IMR-90 (cell line): Measurements from ENCODE around the gene LCNL1. TPM values are rescaled to one million over a fixed set of nuclear protein-coding genes. Genes with fewer than 3 reads are reported as not detected.

Experiments used
- ATAC-seq: fragments of 200-7000 bp; cut with Tn5 transposase; 2 replicates; pipeline ENCODE4 v1.9.1; 2020; ENCODE audit warnings: low read depth, mild to moderate bottlenecking, moderate library complexity
- BruUV-seq: library from RNA; stranded (reverse); fragments of 400-500 nt; replicated peaks from 2 replicates; lab custom pipeline; 2021; lab: Mats Ljungman, UMichigan
- CTCF ChIA-PET: fragments of 300-600 bp; formaldehyde crosslinking; extraction: SDS; loops from one replicate; lab custom pipeline; 2021; ENCODE audit warnings: antibody characterized with exemption; lab: Yijun Ruan, JAX
- POLR2A ChIA-PET: fragments of 300-600 bp; sonication (Branson Sonifier 250); formaldehyde crosslinking; loops from one replicate; lab custom pipeline; 2022; ENCODE audit warnings: antibody characterized with exemption; ENCODE audit not compliant: unreplicated experiment; lab: Charles Lee
- DNase-seq: peaks from one replicate; pipeline ENCODE4 v3.0.0; 2013
- H2AFZ ChIP-seq: replicated peaks from 2 replicates; pipeline ENCODE3; 2013; ENCODE audit warnings: low read length, mild to moderate bottlenecking; ENCODE audit not compliant: poor library complexity
- H2AK5ac ChIP-seq: 2 replicates; pipeline ENCODE4 v1.6.1; 2013; ENCODE audit warnings: low read depth, low read length, inconsistent platforms
- H2AK9ac ChIP-seq: replicated peaks from 2 replicates; pipeline ENCODE3; 2013; ENCODE audit warnings: mild to moderate bottlenecking, low read depth, low read length, moderate library complexity; ENCODE audit not compliant: poor library complexity
- H2BK120ac ChIP-seq: 2 replicates; pipeline ENCODE4 v1.6.1; 2013; ENCODE audit warnings: low read depth, low read length, inconsistent platforms
- H2BK15ac ChIP-seq: 3 replicates; pipeline ENCODE4 v1.6.1; 2013; ENCODE audit warnings: low read depth, low read length, inconsistent platforms
- H2BK20ac ChIP-seq: 2 replicates; pipeline ENCODE4 v1.6.1; 2013; ENCODE audit warnings: low read depth, mild to moderate bottlenecking, inconsistent platforms, low read length, moderate library complexity
- H2BK5ac ChIP-seq: 2 replicates; pipeline ENCODE4 v1.6.1; 2013; ENCODE audit warnings: mild to moderate bottlenecking, low read depth, low read length, inconsistent platforms; ENCODE audit not compliant: poor library complexity, severe bottlenecking
- H3K14ac ChIP-seq: replicated peaks from 2 replicates; pipeline ENCODE4 v1.6.1; 2013; ENCODE audit warnings: low read depth, low read length, inconsistent platforms
- H3K18ac ChIP-seq: 2 replicates; pipeline ENCODE4 v1.6.1; 2013; ENCODE audit warnings: low read depth, low read length, control low read depth
- H3K23ac ChIP-seq: 2 replicates; pipeline ENCODE4 v1.6.1; 2013; ENCODE audit warnings: low read depth, low read length, inconsistent platforms
- H3K27ac ChIP-seq: 2 replicates; pipeline ENCODE4 v1.5.1; 2013; ENCODE audit warnings: mild to moderate bottlenecking, control low read depth, low read length; ENCODE audit not compliant: insufficient read depth
- H3K27me3 ChIP-seq: 2 replicates; pipeline ENCODE4 v1.6.1; 2013; ENCODE audit warnings: low read length; ENCODE audit not compliant: control insufficient read depth, insufficient read depth
- H3K36me3 ChIP-seq: 2 replicates; pipeline ENCODE4 v1.6.1; 2013; ENCODE audit warnings: low read length, mixed read lengths; ENCODE audit not compliant: control insufficient read depth, insufficient read depth
- H3K4ac ChIP-seq: 2 replicates; pipeline ENCODE4 v1.6.1; 2013; ENCODE audit warnings: low read depth, low read length, inconsistent platforms
- H3K4me1 ChIP-seq: 2 replicates; pipeline ENCODE4 v1.6.1; 2013; ENCODE audit warnings: low read length, mixed read lengths; ENCODE audit not compliant: control insufficient read depth, insufficient read depth
- H3K4me2 ChIP-seq: 2 replicates; pipeline ENCODE4 v1.6.1; 2013; ENCODE audit warnings: low read depth, mild to moderate bottlenecking, control low read depth, low read length, moderate library complexity
- H3K4me3 ChIP-seq: 2 replicates; pipeline ENCODE4 v1.5.1; 2013; ENCODE audit warnings: low read depth, mild to moderate bottlenecking, control low read depth, low read length, moderate library complexity; ENCODE audit not compliant: insufficient read depth
- H3K56ac ChIP-seq: 2 replicates; pipeline ENCODE4 v1.6.1; 2013; ENCODE audit warnings: low read length, inconsistent platforms; ENCODE audit not compliant: insufficient read depth; ENCODE audit errors: extremely low read depth
- H3K79me1 ChIP-seq, 2 experiments: 2 replicates each; pipeline ENCODE4 v1.6.1; 2013; ENCODE audit warnings: low read length in 2 of 2, inconsistent platforms in 1 of 2, low read depth in 1 of 2
- H3K9ac ChIP-seq: 2 replicates; pipeline ENCODE4 v1.6.1; 2013; ENCODE audit warnings: low read depth, low read length, control low read depth
- H3K9me1 ChIP-seq: 2 replicates; pipeline ENCODE4 v1.6.1; 2013; ENCODE audit warnings: low read length, inconsistent platforms; ENCODE audit not compliant: insufficient read depth
- H3K9me3 ChIP-seq: 2 replicates; pipeline ENCODE4 v1.6.1; 2013; ENCODE audit warnings: low read length; ENCODE audit not compliant: control insufficient read depth, insufficient read depth
- H4K20me1 ChIP-seq: 2 replicates; pipeline ENCODE4 v1.6.1; 2013; ENCODE audit warnings: low read length, inconsistent platforms; ENCODE audit not compliant: insufficient read depth
- H4K5ac ChIP-seq: 2 replicates; pipeline ENCODE4 v1.6.1; 2013; ENCODE audit warnings: mild to moderate bottlenecking, low read depth, low read length, control low read depth
- H4K8ac ChIP-seq, 2 experiments: 2 replicates each; pipeline ENCODE4 v1.6.1; 2013; ENCODE audit warnings: low read depth in 2 of 2, low read length in 2 of 2, control low read depth in 1 of 2, inconsistent platforms in 1 of 2
- H4K91ac ChIP-seq: 2 replicates; pipeline ENCODE4 v1.6.1; 2013; ENCODE audit warnings: low read depth, low read length, inconsistent platforms; ENCODE audit not compliant: insufficient read depth
- CEBPB ChIP-seq: IDR thresholded peaks from 2 replicates; pipeline ENCODE4 v1.6.1; 2012; ENCODE audit warnings: low read depth, low read length, improper control_type of control experiment
- MAFK ChIP-seq: IDR thresholded peaks from 2 replicates; pipeline ENCODE4 v1.6.1; 2012; ENCODE audit warnings: low read depth, low read length, improper control_type of control experiment
- MAZ ChIP-seq: IDR thresholded peaks from 2 replicates; pipeline ENCODE4 v1.6.1; 2012; ENCODE audit warnings: low read depth, mild to moderate bottlenecking, low read length, improper control_type of control experiment, moderate library complexity, borderline replicate concordance
- RCOR1 ChIP-seq: IDR thresholded peaks from 2 replicates; pipeline ENCODE4 v1.6.1; 2012; ENCODE audit warnings: mild to moderate bottlenecking, low read length, improper control_type of control experiment; ENCODE audit not compliant: insufficient replicate concordance
- WGBS, 2 experiments: methylation state at CpG; one replicate each; pipeline versions ENCODE4 v1.1.5 to v1.1.7; 2013; ENCODE audit warnings: missing lambda C conversion rate in 2 of 2; ENCODE audit not compliant: insufficient read length in 1 of 2; ENCODE audit errors: extremely low coverage in 2 of 2; 5-methylcytosine and 5-hydroxymethylcytosine counted together
- dilution Hi-C: fragments of 300-500 bp; cut with HindIII; formaldehyde crosslinking; loops from one replicate; pipeline ENCODE4 v1.14.3; 2018; ENCODE audit warnings: low sequenced_read_pairs; ENCODE audit not compliant: unreplicated experiment
- in situ Hi-C: fragments of 300-500 bp; cut with MboI; formaldehyde crosslinking; loops from 3 replicates; pipeline ENCODE4 v1.14.3; 2019; ENCODE audit warnings: low sequenced_read_pairs, inconsistent platforms, mixed read lengths
- intact Hi-C: fragments of 100-400 bp; cut with micrococcal nuclease; formaldehyde crosslinking; loops from 2 replicates; pipeline ENCODE4 v1.10.0; 2022
- polyA plus RNA-seq, 3 experiments: library from polyadenylated mRNA; depleted of rRNA; stranded (reverse); fragments of >200 nt; gene quantifications; 2 replicates each; pipeline ENCODE4 v1.2.3, GENCODE V29; 2012; ENCODE audit warnings: low replicate concordance in 1 of 3
- total RNA-seq: library from RNA; depleted of rRNA; stranded (reverse); fragments of >200 nt; gene quantifications from 2 replicates; pipeline ENCODE4 v1.2.3, GENCODE V29; 2012

The LCNL1 gene
- total and polyA plus RNA-seq, 2 of the 4 experiments (the other 2 are of a cell fraction) = 0.15 TPM; not detected in 1

GRCh38 chr9:136983656-136984314, 992 bp downstream of the LCNL1 start:
- Histone ChIP-seq H2BK20ac (no peak overlapping the region), H4K20me1 (no peaks in the 10 kb centered on the region), H3K27ac (no peak overlapping the region), H3K36me3 (no peaks in the 10 kb centered on the region), H3K23ac (no peak overlapping the region), H2BK120ac (no peak overlapping the region), H3K14ac (no peak overlapping the region), H2AFZ (no peak overlapping the region), H3K4me3 (no peak overlapping the region), H4K5ac (no peak overlapping the region), H3K4ac (no peak overlapping the region), H3K79me1 (no peaks in the 10 kb centered on the region), H2BK5ac (no peak overlapping the region), H4K91ac (no peak overlapping the region), H4K8ac (no peak overlapping the region), H3K9me3 (no peaks in the 10 kb centered on the region), H3K9me1 (no peaks in the 10 kb centered on the region), H3K18ac (no peak overlapping the region), H2AK5ac (no peak overlapping the region), H2BK15ac (no peak overlapping the region), H3K4me1 (no peaks in the 10 kb centered on the region), H3K27me3 (peaks cover 46% of the 10 kb centered on the region), H3K9ac (no peak overlapping the region), H3K4me2 (no peak overlapping the region), H3K56ac (no peak overlapping the region), H2AK9ac (no peak overlapping the region)
- TF ChIP-seq MAFK = no peak
- TF ChIP-seq MAZ = no peak
- TF ChIP-seq CEBPB = no peak
- TF ChIP-seq RCOR1 = no peak
- in situ Hi-C loops = no loop called here
- DNase-seq (no peak), ATAC-seq (no peak)
- ChIA-PET CTCF (no interaction called here), POLR2A (no interaction called here)
- no TSS peak for BruUV-seq
- intact Hi-C loops = no loop called here
- WGBS, 2 experiments = 92% methylated on average over 5 of the region's 11 CpGs; no CpG with 5 or more reads in 1 of the 2 experiments
- dilution Hi-C loops = no loop called here
